Erythroblast (primary cell): Measurements from ENCODE around the gene RNF220.
"Not testable (repeated sequence)": the region's sequence is repeated elsewhere in the genome, so short reads cannot be mapped to it uniquely, and the experiment has no call there.

Source experiments
- DNase-seq, 2 experiments: peaks; one replicate each; lab custom pipeline; 2025; lab: John Stamatoyannopoulos, UW
- GATA1 ChIP-seq: IDR thresholded peaks from 2 replicates; pipeline ENCODE4 v1.6.1; 2011; ENCODE audit warnings: low read depth, mild to moderate bottlenecking, control low read depth, low read length, moderate library complexity
- POLR2A ChIP-seq: IDR thresholded peaks from 2 replicates; pipeline ENCODE4 v1.6.1; 2011; ENCODE audit warnings: mild to moderate bottlenecking, low read length

Gene RNF220

DNA sequence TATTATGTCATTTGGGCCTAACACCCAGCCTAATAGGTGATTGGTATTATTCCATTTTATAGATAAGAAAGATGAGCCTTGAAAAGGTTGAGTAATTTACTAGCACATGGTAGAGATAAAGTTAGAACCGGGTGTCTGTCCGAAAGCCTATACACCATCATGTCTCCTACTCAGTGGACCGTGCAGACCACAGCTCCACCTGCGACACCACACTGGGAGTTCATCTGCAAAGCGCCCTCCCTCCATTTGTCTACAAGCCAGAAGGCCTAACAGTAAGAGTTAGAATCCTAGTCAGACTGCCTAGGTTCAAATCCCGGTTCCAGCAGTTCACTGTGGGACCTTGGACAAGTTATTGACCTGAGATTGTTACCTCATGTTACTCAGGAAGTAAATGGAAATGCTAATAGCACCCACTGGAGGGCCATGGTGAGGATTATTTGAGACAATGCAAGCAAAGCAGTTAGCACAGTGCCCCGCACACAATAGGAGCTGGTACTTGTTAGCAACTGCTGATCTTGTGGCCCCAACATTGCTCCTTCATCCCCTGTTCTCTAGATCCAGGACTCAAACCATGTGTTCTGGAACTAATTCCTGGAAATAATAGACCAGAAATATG, 289.9 kb downstream of the RNF220 start:
- DNase-seq = no peak
- no peak for TF ChIP-seq POLR2A

DNA sequence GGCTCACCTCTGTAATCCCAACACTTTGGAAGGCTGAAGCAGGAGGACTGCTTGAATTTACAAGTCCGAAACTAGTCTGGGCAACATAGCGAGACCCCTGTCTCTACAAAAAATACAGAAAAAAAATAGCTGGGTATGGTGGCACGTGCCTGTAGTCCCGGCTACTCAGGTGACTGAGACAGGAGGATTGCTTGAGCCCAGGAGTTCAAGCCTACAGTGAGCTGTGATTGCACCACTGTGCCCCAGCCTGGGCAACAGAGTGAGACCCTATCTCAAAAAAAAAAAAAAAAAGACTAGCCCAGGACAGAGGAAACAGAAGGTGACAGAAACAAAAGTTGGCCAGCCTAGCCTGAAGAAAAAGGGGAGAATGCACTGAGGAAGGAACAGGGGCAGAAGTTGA, 290.6 kb downstream of the RNF220 start:
- TF ChIP-seq POLR2A (no peak), GATA1 (no peak)
- DNase-seq = no peak

DNA sequence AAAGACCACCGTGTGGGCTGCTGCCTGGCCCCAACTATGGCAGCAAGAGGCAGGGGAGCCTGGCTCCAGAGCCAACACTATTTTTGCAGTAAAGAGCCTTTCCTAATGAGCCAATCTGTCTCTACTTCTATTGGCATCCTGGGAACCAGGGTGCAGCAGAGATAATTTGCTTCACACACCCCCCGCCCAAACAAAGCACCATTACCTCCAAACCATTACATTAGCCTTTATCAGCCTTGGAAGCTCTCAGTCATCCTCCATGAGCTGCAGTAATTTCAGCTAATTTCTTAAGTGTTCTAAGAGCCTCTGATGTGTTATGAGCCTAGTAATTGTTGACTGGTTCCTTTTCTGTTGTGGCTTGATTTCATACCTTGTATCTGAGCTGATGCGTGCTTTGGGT, 291.0 kb downstream of the RNF220 start:
- peak in 1 of 2 experiments; percentile 33 for DNase-seq
- TF ChIP-seq GATA1 (no peak), POLR2A (no peak)

DNA sequence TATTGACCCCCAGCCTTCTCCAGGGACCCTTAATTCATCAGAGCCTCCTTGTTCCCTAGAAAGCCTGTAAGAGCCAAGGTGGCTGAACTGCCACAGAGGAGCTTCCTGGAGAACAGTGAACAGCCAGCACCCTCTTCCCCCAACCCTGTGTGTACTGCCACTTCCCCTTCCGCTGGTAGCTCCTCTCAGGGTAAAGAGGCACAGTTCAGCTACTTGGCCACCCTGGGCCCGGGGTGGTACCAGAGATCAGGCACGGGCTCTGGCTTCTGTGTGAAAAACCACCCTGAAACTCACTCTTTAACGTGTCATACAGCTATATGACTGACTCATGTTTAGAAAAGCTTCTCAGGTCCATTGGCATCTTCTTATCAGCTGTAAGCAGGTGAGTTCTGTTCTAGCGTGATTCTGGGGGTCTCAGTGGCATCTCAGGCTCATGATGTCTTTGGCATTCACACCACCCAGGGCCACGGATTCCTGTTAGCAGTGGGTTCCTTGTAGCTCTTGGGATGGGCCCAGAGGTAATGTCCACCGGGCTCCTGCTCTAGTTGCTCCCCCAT, 291.8 kb downstream of the RNF220 start:
- TF ChIP-seq GATA1 (no peak), POLR2A (no peak)
- DNase-seq = peak; percentile 52 to 56

DNA sequence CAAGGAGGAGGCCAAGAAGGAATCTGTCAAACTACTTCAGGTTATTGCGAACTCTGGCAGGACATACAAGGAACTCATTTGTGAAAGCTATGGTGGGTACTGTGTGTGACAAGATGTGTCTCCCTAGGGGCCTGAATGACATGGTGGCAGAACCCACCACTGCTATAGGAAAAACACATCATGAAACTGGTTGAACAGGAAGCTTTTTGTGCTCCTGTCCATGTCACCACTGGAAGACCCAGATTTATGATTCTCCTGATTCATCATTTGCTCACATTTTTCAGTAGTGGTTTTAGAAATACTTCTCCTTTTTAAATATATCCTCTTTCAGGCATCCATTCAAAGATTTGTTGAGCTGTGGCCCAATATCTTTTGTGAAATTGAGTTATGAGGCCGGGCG, 293.1 kb downstream of the RNF220 start:
- DNase-seq = no peak
- TF ChIP-seq POLR2A = no peak
- no peak for TF ChIP-seq GATA1

DNA sequence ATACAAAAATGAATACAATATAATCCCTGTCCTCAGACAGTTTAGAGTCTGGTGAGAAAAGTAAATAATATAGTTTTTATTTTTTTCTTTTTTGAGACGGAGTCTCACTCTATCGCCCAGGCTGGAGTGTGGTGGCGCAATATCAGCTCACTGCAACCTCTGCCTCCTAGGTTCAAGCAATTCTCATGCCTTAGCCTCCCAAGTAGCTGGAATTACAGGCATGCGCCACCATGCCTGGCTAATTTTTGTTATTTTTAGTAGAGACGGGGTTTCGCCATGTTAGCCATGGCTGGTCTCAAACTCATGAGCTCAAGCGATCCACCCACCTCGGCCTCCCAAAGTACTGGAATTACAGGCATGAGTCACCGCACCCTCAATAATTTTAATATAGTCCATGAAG, 294.3 kb downstream of the RNF220 start:
- not testable (repeated sequence) for DNase-seq

DNA sequence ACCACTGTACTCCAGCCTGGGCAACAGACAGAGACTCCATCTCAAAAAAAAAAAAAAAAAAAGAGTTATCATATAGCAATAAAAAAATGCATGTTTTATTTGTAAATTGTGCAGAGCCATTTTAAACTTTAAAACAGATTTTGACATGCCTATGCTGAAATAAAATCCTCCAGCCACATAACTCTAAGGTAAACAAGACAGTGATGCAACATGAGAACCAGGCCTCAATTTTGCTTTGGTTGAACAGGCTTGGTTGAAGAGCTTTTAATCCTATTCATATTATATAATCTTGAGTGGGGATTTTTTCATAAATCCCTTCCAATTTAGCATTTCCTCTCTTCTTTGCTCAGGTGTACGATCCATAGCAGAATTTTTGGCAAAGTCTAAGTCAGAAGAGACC, 295.5 kb downstream of the RNF220 start:
- DNase-seq = no peak
- TF ChIP-seq GATA1 = no peak

DNA sequence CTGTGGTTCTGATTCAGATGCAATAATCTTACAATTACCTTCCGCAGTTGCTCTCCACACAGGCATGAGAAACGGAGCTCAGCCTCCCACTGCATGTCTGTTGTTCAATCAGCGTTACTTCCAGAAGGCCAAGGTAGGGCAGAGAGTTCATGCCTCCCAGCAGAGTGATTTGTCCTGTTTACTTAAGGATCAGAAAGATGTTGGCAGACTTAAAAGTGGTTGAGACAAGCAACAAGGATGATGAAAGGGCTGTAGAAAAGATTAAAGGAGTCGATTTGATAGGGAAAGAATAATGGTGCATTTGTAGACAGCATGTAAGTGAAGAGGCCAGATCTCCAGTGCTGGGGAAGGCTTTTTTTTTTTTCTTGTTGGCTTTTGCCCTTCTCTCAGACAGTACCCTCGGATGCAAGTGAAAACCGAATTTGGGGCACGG, 296.1 kb downstream of the RNF220 start:
- TF ChIP-seq GATA1 (no peak), POLR2A (no peak)

More for the DNA sequence above, 296.1 kb downstream of the RNF220 start:
- no peak for DNase-seq
